Neural cell (in vitro differentiated cells): ENCODE results near the gene TSPEAR. TPM values are rescaled to one million over a fixed set of nuclear protein-coding genes. Genes with fewer than 3 reads are reported as not detected.

ENCODE experiments used
- H2AFZ ChIP-seq: fragments of 200-600, 300-800 bp; sonication (generic), shearing (Covaris generic); 2 replicates; pipeline ENCODE4 v1.6.0; 2014; ENCODE audit warnings: low read depth, mild to moderate bottlenecking, antibody characterized with exemption, low read length, moderate library complexity
- H3F3A ChIP-seq: fragments of 200-600 bp; shearing (Covaris generic); 2 replicates; pipeline ENCODE4 v1.6.1; 2016; ENCODE audit warnings: mild to moderate bottlenecking, moderate library complexity, mixed read lengths, antibody characterized with exemption, low read length; ENCODE audit not compliant: insufficient read depth, poor library complexity, severe bottlenecking
- H3K27ac ChIP-seq: fragments of 200-600, 300-800 bp; sonication (generic), shearing (Covaris generic); 2 replicates; pipeline ENCODE4 v1.5.1; 2014; ENCODE audit warnings: mild to moderate bottlenecking, low read length, moderate library complexity
- H3K27me3 ChIP-seq: fragments of 300-800, 200-600 bp; sonication (generic), shearing (Covaris generic); 2 replicates; pipeline ENCODE4 v1.6.0; 2014; ENCODE audit warnings: mild to moderate bottlenecking, low read depth, low read length, moderate library complexity; ENCODE audit not compliant: insufficient read depth
- H3K36me3 ChIP-seq: fragments of 300-800, 200-600 bp; sonication (generic), shearing (Covaris generic); 2 replicates; pipeline ENCODE4 v1.5.1; 2014; ENCODE audit warnings: mild to moderate bottlenecking, antibody characterized with exemption, low read length, moderate library complexity; ENCODE audit not compliant: insufficient read depth
- H3K4me2 ChIP-seq: fragments of 300-800, 200-600 bp; sonication (generic), shearing (Covaris generic); 2 replicates; pipeline ENCODE4 v1.6.0; 2014; ENCODE audit warnings: mild to moderate bottlenecking, low read length
- H3K4me3 ChIP-seq: fragments of 300-800, 200-600 bp; sonication (generic), shearing (Covaris generic); 2 replicates; pipeline ENCODE4 v1.5.1; 2014; ENCODE audit warnings: mild to moderate bottlenecking, low read length, moderate library complexity
- H3K79me2 ChIP-seq: fragments of 200-600 bp; shearing (Covaris generic); replicated peaks from 2 replicates; pipeline ENCODE4 v1.6.0; 2014; ENCODE audit warnings: mild to moderate bottlenecking, low read length, moderate library complexity; ENCODE audit not compliant: insufficient read depth
- H3K9ac ChIP-seq: fragments of 300-800, 200-600 bp; sonication (generic), shearing (Covaris generic); 2 replicates; pipeline ENCODE4 v1.6.1; 2016; ENCODE audit warnings: mild to moderate bottlenecking, low read length, mixed read lengths
- H3K9me2 ChIP-seq: fragments of 200-600 bp; shearing (Covaris generic); 2 replicates; pipeline ENCODE4 v1.6.1; 2016; ENCODE audit warnings: mild to moderate bottlenecking, low read length, mixed read lengths; ENCODE audit not compliant: insufficient read depth
- H3K9me3 ChIP-seq: fragments of 200-600, 300-800 bp; sonication (generic), shearing (Covaris generic); 2 replicates; pipeline ENCODE4 v1.6.1; 2016; ENCODE audit warnings: mild to moderate bottlenecking, mixed run types, low read length, moderate library complexity, mixed read lengths
- H4K20me1 ChIP-seq: fragments of 200-600 bp; shearing (Covaris generic); 2 replicates; pipeline ENCODE4 v1.6.1; 2016; ENCODE audit warnings: mild to moderate bottlenecking, mixed run types; ENCODE audit not compliant: insufficient read depth
- EP300 ChIP-seq: fragments of 450-650 bp; conservative IDR thresholded peaks from 2 replicates; pipeline ENCODE4 v1.6.1; 2014; ENCODE audit warnings: antibody characterized with exemption, mild to moderate bottlenecking, moderate library complexity; ENCODE audit not compliant: poor library complexity, severe bottlenecking
- EZH2 ChIP-seq: fragments of 200-600, 300-800 bp; shearing (Covaris generic), sonication (generic); IDR thresholded peaks from 2 replicates; pipeline ENCODE4 v1.6.1; 2014; ENCODE audit warnings: antibody characterized with exemption, low read length, borderline replicate concordance, mild to moderate bottlenecking; ENCODE audit not compliant: insufficient read depth, poor library complexity, severe bottlenecking
- MXI1 ChIP-seq: fragments of 450-650 bp; conservative IDR thresholded peaks from 2 replicates; pipeline ENCODE4 v1.6.1; 2014; ENCODE audit warnings: antibody characterized with exemption, mild to moderate bottlenecking; ENCODE audit not compliant: poor library complexity, severe bottlenecking
- POLR2AphosphoS5 ChIP-seq: IDR thresholded peaks from 2 replicates; pipeline ENCODE4 v1.6.1; 2012
- RAD21 ChIP-seq: fragments of 450-650 bp; conservative IDR thresholded peaks from 2 replicates; pipeline ENCODE4 v1.6.1; 2014; ENCODE audit warnings: antibody characterized with exemption, mild to moderate bottlenecking, moderate library complexity
- SMC3 ChIP-seq: fragments of 450-650 bp; conservative IDR thresholded peaks from 2 replicates; pipeline ENCODE4 v1.6.1; 2014; ENCODE audit warnings: antibody characterized with exemption, mild to moderate bottlenecking, moderate library complexity; ENCODE audit not compliant: poor library complexity
- TAF1 ChIP-seq: IDR thresholded peaks from 2 replicates; pipeline ENCODE4 v1.6.1; 2012; ENCODE audit warnings: low read depth
- polyA plus RNA-seq: library from polyadenylated mRNA; depleted of rRNA; stranded (reverse); fragments of >200 nt; gene quantifications from 2 replicates; pipeline ENCODE4 v1.2.3, GENCODE V29; 2014
- TF ChIP-seq, protein P1 (sequence below): IDR thresholded peaks from 2 replicates; pipeline ENCODE4 v1.6.1; 2012; ENCODE audit warnings: borderline replicate concordance
- TF ChIP-seq, protein P2 (sequence below): fragments of 450-650 bp; IDR thresholded peaks from 2 replicates; pipeline ENCODE4 v1.5.1; 2014; ENCODE audit warnings: antibody characterized with exemption, mild to moderate bottlenecking, moderate library complexity; ENCODE audit not compliant: poor library complexity, severe bottlenecking

TSPEAR gene
- polyA plus RNA-seq, 1 donor from 2014 or later, result 0.19 TPM

DNA sequence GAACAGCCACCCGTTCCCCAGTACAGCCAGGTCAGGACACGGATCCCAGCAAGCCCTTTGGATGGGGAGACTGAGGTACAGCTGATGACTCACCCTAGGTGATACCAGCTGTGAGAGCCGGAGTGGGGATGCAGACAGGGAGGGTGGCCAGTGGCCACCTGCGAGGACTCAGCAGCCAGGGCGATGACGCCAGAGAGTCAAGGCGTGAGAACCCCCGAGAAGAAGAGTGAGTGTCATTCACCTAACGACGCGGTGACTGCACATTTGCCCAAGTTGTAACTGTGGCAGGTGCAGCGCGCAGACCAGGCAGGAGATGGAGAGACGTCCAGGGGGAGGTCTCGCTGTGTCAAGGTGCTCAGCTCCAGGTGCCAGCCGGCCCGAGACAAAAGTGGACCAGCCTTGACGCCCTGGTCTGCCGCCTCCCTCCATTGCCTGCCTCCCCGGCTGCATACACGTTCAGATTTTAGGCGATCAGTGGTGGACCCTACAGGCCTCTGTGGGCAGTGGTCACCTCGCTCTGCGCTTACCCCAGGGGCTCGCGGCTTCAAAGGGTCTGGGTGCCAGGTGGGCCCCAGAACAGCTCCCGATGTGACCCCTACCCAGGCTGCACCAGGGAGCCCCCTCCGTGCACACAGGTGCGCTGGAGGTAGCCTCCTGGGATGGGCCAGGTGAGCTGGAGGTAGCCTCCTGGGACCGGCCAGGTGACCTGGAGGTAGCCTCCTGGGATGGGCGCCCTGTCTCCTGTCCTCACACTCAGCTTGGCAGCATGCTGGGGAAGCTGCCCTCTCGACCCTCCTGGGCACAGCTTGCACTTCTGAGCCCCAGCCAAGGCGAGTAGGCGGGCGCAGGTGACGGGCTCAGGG lies 244.1 kb downstream of the TSPEAR start:
- H3F3A ChIP-seq, result no peaks in the 10 kb centered on the region
- H4K20me1 ChIP-seq, result no peaks in the 10 kb centered on the region
- no peak overlapping the region for H3K4me2 ChIP-seq
- no peak overlapping the region for H3K4me3 ChIP-seq
- H3K79me2 ChIP-seq, result no peaks in the 10 kb centered on the region
- H3K9ac ChIP-seq, result no peak overlapping the region
- H3K27ac ChIP-seq, result no peak overlapping the region
- TF ChIP-seq RAD21, result no peak
- TF ChIP-seq SMC3, result no peak
- no peak for TF ChIP-seq MXI1
- TF ChIP-seq, protein P1, sequence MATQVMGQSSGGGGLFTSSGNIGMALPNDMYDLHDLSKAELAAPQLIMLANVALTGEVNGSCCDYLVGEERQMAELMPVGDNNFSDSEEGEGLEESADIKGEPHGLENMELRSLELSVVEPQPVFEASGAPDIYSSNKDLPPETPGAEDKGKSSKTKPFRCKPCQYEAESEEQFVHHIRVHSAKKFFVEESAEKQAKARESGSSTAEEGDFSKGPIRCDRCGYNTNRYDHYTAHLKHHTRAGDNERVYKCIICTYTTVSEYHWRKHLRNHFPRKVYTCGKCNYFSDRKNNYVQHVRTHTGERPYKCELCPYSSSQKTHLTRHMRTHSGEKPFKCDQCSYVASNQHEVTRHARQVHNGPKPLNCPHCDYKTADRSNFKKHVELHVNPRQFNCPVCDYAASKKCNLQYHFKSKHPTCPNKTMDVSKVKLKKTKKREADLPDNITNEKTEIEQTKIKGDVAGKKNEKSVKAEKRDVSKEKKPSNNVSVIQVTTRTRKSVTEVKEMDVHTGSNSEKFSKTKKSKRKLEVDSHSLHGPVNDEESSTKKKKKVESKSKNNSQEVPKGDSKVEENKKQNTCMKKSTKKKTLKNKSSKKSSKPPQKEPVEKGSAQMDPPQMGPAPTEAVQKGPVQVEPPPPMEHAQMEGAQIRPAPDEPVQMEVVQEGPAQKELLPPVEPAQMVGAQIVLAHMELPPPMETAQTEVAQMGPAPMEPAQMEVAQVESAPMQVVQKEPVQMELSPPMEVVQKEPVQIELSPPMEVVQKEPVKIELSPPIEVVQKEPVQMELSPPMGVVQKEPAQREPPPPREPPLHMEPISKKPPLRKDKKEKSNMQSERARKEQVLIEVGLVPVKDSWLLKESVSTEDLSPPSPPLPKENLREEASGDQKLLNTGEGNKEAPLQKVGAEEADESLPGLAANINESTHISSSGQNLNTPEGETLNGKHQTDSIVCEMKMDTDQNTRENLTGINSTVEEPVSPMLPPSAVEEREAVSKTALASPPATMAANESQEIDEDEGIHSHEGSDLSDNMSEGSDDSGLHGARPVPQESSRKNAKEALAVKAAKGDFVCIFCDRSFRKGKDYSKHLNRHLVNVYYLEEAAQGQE, result no peak
- TF ChIP-seq, protein P2, sequence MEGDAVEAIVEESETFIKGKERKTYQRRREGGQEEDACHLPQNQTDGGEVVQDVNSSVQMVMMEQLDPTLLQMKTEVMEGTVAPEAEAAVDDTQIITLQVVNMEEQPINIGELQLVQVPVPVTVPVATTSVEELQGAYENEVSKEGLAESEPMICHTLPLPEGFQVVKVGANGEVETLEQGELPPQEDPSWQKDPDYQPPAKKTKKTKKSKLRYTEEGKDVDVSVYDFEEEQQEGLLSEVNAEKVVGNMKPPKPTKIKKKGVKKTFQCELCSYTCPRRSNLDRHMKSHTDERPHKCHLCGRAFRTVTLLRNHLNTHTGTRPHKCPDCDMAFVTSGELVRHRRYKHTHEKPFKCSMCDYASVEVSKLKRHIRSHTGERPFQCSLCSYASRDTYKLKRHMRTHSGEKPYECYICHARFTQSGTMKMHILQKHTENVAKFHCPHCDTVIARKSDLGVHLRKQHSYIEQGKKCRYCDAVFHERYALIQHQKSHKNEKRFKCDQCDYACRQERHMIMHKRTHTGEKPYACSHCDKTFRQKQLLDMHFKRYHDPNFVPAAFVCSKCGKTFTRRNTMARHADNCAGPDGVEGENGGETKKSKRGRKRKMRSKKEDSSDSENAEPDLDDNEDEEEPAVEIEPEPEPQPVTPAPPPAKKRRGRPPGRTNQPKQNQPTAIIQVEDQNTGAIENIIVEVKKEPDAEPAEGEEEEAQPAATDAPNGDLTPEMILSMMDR, result no peak
- no peak for TF ChIP-seq POLR2AphosphoS5
- TF ChIP-seq EZH2, result no peak
- TF ChIP-seq TAF1, result no peak
- no peak for TF ChIP-seq EP300
- H3K36me3 ChIP-seq, result no peaks in the 10 kb centered on the region
- H2AFZ ChIP-seq, result no peak overlapping the region
- H3K9me3 ChIP-seq, result no peaks in the 10 kb centered on the region
- no peaks in the 10 kb centered on the region for H3K9me2 ChIP-seq
- no peaks in the 10 kb centered on the region for H3K27me3 ChIP-seq

DNA sequence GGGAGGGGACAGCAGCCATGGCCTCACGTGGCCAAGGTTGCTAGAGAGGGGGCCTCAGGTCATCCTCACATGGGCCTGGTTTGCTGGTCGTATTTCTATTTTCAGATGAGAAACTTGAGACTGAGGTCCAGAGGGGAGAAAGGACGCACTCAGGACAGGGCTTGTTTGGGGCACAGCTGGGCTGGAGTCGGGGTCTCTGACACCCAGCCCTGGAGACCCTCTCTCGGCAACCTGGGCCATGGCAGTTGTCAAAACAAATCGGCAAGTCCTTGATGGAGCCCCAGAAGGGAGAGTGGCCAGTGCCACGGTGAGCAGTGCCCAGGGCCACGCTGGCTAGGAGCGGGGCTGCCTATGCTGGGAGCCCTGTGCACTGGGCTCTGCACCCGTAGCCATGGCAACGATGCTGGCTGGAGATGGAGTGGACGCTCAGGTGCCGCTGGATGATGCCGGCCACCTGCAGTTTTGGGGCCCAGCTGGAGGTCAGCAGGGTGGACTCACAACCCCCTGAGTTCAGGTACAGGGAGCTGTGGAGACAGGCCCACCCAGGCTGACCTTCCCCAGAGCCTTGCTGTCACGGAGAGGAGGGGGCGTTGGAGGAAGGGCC lies 244.9 kb downstream of the TSPEAR start:
- Histone ChIP-seq H3K36me3 (no peaks in the 10 kb centered on the region), H3K27me3 (no peaks in the 10 kb centered on the region), H3K4me2 (no peak overlapping the region), H3K4me3 (no peak overlapping the region), H2AFZ (no peak overlapping the region), H3K79me2 (no peaks in the 10 kb centered on the region), H3K9ac (no peak overlapping the region), H3K9me3 (no peaks in the 10 kb centered on the region), H3F3A (no peaks in the 10 kb centered on the region), H3K27ac (no peak overlapping the region), H4K20me1 (no peaks in the 10 kb centered on the region), H3K9me2 (no peaks in the 10 kb centered on the region)
- TF ChIP-seq MXI1, result no peak
- TF ChIP-seq, protein P2, result no peak
- no peak for TF ChIP-seq EZH2
- TF ChIP-seq RAD21, result no peak
- TF ChIP-seq EP300, result no peak
- TF ChIP-seq TAF1, result no peak
- TF ChIP-seq POLR2AphosphoS5, result no peak
- TF ChIP-seq SMC3, result no peak
- TF ChIP-seq, protein P1, result no peak
